Esophagus muscularis mucosa (tissue), 3 donors: ENCODE measurements around the gene NFATC1.

Experiments
- CTCF ChIP-seq, 3 experiments: fragments of 200-600 bp in 2 of 3; fragments of 450-650 bp in 1 of 3; sonication (generic) in 2 of 3; IDR thresholded peaks; one replicate each; pipeline ENCODE4 v1.5.1; 2017 to 2019; ENCODE audit warnings: antibody characterized with exemption in 3 of 3, mild to moderate bottlenecking in 2 of 3, moderate library complexity in 1 of 3
- POLR2AphosphoS5 ChIP-seq, 2 donors: sonication (generic); formaldehyde crosslinking; IDR thresholded peaks; one replicate each; pipeline ENCODE4 v1.6.1; 2017; ENCODE audit warnings: antibody characterized with exemption in 2 of 2

DNA sequence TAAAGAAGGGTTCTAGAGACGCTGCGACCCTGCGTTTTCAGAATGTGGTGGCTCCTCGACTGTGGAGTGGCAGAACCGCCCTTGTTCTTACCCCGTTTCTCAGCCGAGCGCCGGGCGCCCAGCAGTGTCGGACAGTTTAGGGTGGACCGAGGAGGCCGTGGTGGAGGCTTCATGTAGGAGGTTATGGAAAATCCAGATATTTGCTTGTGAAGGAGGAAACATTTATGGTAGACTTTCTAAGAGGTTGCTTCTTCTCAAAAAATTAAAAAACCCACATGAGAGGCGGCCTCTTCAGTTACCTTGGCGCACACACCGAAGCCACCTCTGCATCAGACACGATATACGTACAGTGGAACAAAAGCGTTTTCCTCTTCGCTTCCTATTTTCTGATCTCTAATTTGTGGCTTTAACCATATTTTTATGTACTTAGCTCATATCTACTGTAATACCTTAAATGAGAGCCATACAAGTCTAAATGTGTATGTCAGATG lies 120.8 kb downstream of the NFATC1 start:
- TF ChIP-seq CTCF (IDR thresholded peaks at IDR 0.05) (no peak), POLR2AphosphoS5 (IDR thresholded peaks at IDR 0.05) (no peak)
